ENCODE measurements around the gene ARHGAP4.
A peak's percentile ranks its signal among the peaks of the same experiment; 100 is the strongest.

The ARHGAP4 gene

DNA sequence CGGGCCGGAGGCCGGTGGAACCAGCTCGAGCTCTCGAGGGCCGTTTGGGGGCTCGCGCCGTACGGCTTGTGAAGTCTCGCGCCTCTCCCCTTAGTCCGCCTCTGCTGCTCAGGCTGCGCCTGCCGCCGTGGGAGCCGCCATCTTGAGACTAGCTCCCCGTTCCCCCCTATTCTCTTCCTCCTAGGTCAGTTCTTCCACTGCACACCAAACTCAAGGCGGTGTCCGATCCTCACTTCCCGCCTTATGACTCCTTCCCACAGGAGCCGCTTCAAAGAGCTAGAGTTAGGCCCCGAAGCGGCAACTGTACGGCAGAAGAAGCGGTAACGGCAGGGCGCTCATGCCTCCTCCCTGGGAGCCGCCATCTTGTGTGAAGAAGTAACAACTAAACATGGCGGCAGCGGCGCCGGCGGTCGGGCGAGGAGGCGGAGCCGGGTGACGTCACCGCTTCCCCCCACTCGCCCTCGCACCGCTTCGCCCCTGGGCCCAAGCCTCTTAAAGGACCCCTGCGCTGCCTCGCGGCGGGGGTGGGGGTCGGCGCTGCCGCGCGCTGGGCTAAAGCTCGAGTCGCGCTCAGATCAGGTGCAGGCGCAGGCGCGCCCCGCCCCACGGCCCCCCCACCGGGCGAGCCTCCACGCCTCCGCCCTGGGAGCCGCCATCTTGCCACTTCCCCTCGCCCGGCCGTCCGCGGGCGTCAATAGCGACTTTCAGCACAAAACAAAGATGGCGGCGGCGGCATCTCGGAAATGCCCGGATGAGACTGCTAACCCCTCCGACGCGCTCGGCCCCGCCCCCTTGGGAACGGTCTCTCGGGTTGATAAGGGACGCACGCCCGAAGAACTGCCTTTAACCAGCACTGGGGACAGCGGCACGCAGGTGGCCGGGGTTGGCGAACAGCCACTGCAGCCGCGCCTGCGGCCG is 45.6 kb upstream of the ARHGAP4 start, which contains the start of gene HCFC1:
Gene HCFC1 (minus strand): TSS at position 369 of the 918 bp plus-strand sequence. CDS start 978 bp downstream, outside the sequence.
- peak; percentile 89 to 93 for DNase-seq (ENCODE audit: low read depth in 2 of 2)
- peak within 1 kb of the TSS; percentile 80 to 83 for H3K4me3 ChIP-seq (replicated peaks in 1 of 2; ENCODE audit: low read depth in 2 of 2, low read length in 2 of 2)
- TF ChIP-seq, protein P1, sequence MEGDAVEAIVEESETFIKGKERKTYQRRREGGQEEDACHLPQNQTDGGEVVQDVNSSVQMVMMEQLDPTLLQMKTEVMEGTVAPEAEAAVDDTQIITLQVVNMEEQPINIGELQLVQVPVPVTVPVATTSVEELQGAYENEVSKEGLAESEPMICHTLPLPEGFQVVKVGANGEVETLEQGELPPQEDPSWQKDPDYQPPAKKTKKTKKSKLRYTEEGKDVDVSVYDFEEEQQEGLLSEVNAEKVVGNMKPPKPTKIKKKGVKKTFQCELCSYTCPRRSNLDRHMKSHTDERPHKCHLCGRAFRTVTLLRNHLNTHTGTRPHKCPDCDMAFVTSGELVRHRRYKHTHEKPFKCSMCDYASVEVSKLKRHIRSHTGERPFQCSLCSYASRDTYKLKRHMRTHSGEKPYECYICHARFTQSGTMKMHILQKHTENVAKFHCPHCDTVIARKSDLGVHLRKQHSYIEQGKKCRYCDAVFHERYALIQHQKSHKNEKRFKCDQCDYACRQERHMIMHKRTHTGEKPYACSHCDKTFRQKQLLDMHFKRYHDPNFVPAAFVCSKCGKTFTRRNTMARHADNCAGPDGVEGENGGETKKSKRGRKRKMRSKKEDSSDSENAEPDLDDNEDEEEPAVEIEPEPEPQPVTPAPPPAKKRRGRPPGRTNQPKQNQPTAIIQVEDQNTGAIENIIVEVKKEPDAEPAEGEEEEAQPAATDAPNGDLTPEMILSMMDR (IDR thresholded peaks at IDR 0.05; ENCODE audit: low read depth, low read length), result no peak

DNA sequence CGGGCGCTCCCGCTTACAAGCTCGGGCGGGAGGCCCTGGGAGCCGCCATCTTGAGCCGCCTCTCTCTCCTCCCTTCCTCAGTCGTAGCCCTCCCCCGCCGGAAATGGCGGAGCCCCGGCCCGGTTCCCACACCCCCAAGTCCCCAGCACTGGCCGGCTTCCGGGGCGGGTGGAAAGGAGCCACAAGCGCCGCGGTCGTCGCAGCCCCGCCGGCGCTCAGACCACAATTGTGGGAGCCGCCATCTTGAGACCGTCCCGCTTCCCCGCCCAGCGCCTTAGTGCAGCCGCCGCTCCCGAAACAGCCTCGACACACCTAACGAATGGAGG is 45.0 kb upstream of the ARHGAP4 start:
- DNase-seq (ENCODE audit: low read depth in 2 of 2), result peak; percentile 87 to 92
- H3K4me3 ChIP-seq (replicated peaks in 1 of 2; ENCODE audit: low read depth in 2 of 2, low read length in 2 of 2), result peak overlapping the region; percentile 80 to 83

DNA sequence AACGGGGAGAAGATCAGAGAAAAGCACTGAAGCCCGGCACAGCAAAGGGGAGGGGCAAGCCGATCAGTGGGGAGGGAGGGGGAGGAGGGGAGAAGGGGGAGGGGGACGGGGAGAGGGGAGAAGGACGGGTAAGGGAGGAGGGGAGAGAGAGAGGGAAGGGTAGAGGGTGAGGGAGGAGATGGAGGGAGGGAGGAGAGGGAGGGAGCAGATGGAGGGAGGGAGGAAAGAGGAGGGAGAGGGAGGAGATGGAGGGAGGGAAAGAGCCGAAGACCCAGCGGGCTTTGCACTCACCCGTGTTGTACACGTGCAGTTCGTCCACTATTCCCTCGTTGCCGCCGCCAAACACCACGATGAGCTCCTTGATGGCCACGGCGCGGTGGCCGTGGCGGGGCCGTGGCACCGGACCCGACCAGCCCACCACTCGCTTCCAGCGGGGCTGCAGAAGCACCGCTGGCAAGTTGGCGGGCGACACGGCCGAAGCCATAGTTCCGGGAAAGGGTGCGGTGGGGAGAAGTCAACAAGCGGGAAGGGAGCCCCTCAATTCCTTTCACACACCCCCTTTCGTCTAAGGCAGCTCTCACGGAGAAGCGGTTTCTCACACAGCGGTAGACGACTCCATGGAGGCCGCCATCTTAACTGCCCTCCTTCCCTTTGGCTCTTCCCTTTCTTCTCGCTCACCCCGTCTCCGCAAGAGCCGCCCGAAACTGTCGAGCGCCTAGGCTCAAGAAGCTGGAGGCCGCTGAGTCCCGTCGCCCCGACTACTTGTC is 44.5 kb upstream of the ARHGAP4 start:
- DNase-seq (ENCODE audit: low read depth in 2 of 2), result peak; percentile 70 to 79
- H3K4me3 ChIP-seq (replicated peaks in 1 of 2; ENCODE audit: low read depth in 2 of 2, low read length in 2 of 2), result peak overlapping the region; percentile 80 to 83
- TF ChIP-seq, protein P1 (IDR thresholded peaks at IDR 0.05; ENCODE audit: low read depth, low read length), result no peak

More for the DNA sequence above, 45.0 kb upstream of the ARHGAP4 start:
- TF ChIP-seq, protein P1 (IDR thresholded peaks at IDR 0.05; ENCODE audit: low read depth, low read length), result no peak

DNA sequence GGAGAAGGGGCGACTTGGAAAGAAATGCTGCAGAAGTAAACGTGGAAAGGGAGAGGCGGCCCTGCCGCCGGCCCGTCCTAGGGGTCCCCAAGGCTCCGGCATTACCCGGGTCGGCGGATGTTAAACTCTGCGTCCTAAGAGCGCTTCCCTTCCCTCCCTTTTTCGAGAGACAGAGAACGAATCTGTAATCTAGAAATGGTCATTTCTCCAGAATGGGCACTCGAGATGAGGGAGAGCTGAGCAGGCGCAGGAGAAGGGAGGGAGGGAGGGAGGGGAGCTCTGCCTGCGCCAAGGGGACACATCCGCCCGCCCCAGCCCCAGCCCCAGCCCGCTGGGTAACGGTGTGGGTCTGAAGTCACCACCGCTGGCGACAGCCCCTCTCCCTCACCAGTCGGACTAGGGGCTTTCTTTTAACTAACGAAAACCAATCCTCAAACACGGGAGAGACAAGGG is 43.9 kb upstream of the ARHGAP4 start:
- TF ChIP-seq, protein P1 (IDR thresholded peaks at IDR 0.05; ENCODE audit: low read depth, low read length), result no peak
- peak; percentile 32 to 40 for DNase-seq (ENCODE audit: low read depth in 2 of 2)
- H3K4me3 ChIP-seq (replicated peaks in 1 of 2; ENCODE audit: low read depth in 2 of 2, low read length in 2 of 2), result peak overlapping the region; percentile 80 to 83

DNA sequence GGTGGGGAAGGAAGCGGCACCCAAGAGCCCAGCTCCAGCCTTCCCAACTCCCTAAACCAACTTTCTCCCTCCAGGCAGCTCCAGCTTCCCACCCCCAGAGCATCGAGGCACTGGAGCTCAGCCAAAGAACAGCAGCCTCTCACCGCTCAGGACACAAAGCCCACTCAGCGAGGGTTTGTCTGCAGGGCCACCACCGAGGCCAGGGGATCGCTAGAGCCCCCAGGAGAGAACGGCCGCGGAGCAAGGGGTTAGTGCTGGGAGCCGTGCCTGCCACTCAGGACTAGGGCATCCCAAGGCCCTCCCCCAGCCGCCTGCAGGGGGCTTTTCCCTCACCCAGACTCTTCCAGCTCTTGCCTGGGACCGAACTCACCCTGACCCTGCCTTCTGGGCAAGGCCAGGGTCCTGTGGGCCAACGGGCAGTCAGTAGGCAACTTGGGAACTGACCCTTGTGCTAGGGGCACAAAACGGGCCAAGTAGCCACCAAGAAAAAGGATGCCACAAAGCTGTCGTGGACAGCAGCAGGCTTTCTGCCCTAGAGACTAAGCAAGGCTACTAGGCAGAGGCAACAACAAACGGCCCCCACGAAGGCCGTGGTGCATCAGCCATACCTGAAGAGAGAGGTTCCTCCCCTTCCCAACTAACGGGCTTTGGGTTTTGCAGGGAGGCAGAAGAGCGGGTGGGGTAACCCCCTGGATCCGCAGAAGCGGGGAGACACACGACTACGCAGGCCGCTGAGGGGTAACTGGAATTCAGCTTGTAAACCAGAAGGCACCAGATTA is 43.2 kb upstream of the ARHGAP4 start:
- no peak for DNase-seq (ENCODE audit: low read depth in 2 of 2)
- TF ChIP-seq, protein P1 (IDR thresholded peaks at IDR 0.05; ENCODE audit: low read depth, low read length), result no peak
- H3K4me3 ChIP-seq (replicated peaks in 1 of 2; ENCODE audit: low read depth in 2 of 2, low read length in 2 of 2), result peak overlapping the region; percentile 80 to 83

DNA sequence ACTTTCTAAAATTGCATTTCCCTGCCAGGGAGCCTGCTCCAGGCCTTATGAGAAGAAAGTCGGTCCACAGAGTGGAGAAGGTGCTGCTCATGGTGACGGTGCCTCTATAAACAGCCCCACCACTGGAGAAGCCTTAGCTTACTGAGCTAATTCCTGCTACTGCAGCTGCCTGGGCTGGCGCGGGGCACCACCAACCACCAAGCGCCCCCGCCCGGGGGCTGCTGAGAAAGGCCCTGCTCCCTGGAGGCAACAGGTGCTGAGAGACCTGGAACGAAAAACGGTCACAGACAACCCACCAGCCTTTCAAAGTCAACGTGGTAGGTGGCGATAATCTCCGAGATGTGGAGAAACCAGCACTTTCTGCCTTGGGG is 42.7 kb upstream of the ARHGAP4 start:
- peak overlapping the region; percentile 80 to 83 for H3K4me3 ChIP-seq (replicated peaks in 1 of 2; ENCODE audit: low read depth in 2 of 2, low read length in 2 of 2)
- TF ChIP-seq, protein P1 (IDR thresholded peaks at IDR 0.05; ENCODE audit: low read depth, low read length), result no peak
- no peak for DNase-seq (ENCODE audit: low read depth in 2 of 2)
